HepG2 (cell line): ENCODE results near the gene EFNA4. TPM values are rescaled to one million over a fixed set of nuclear protein-coding genes. Genes with fewer than 3 reads are reported as not detected.

Source experiments
- ATAC-seq: fragments of 200-7000 bp; cut with Tn5 transposase; 3 replicates; pipeline ENCODE4 v1.9.1; 2020; ENCODE audit warnings: mild to moderate bottlenecking, moderate library complexity
- BruUV-seq: library from RNA; stranded (reverse); fragments of 400-500 nt; replicated peaks from 2 replicates; lab custom pipeline; 2021; lab: Mats Ljungman, UMichigan
- CTCF ChIA-PET: fragments of 300-600 bp; formaldehyde crosslinking; extraction: SDS; loops from one replicate; lab custom pipeline; 2021; ENCODE audit warnings: low total read pairs, inconsistent platforms, low intra/inter-chr PET ratio; lab: Yijun Ruan, JAX
- POLR2A ChIA-PET: fragments of 350-600 bp; sonication (Branson Sonifier 250); formaldehyde crosslinking; loops from one replicate; lab custom pipeline; 2020; ENCODE audit warnings: antibody characterized with exemption, inconsistent platforms; lab: Yijun Ruan, JAX
- DNase-seq: peaks from one replicate; pipeline ENCODE4 v3.0.0-alpha.2; 2015; ENCODE audit warnings: low spot score
- FAIRE-seq: peaks from 3 replicates; lab custom pipeline; 2011; peaks lifted over from hg19 to GRCh38; lab: Jason Lieb, UNC
- H2AFZ ChIP-seq: one replicate; pipeline ENCODE4 v1.6.1; 2011; ENCODE audit warnings: low read length, inconsistent platforms
- H3K27ac ChIP-seq: fragments of 300-600 bp; 3 replicates; pipeline ENCODE4 v1.8.0; 2011; ENCODE audit warnings: mixed run types, mild to moderate bottlenecking, mixed read lengths, low read length, inconsistent platforms; ENCODE audit not compliant: insufficient read depth; ENCODE audit errors: extremely low read length
- H3K27me3 ChIP-seq, 2 experiments: fragments of 200-600 bp in 1 of 2; 2 replicates in 1 of 2; 3 replicates in 1 of 2; pipeline versions ENCODE4 v1.6.0 to v1.8.0; 2011; ENCODE audit warnings: low read length in 2 of 2, mild to moderate bottlenecking in 2 of 2, moderate library complexity in 2 of 2, inconsistent platforms in 1 of 2; ENCODE audit not compliant: insufficient read depth in 2 of 2, control insufficient read depth in 1 of 2
- H3K36me3 ChIP-seq, 2 experiments: fragments of 200-600 bp in 1 of 2; replicated peaks in 1 of 2; 2 replicates in 1 of 2; 3 replicates in 1 of 2; pipeline versions ENCODE4 v1.5.1 to v1.8.0; 2011; ENCODE audit warnings: low read length in 2 of 2, inconsistent platforms in 1 of 2; ENCODE audit not compliant: insufficient read depth in 2 of 2, control insufficient read depth in 1 of 2
- H3K4me1 ChIP-seq: 2 replicates; pipeline ENCODE4 v1.5.1; 2012; ENCODE audit warnings: low read length, inconsistent platforms; ENCODE audit not compliant: insufficient read depth
- H3K4me2 ChIP-seq: 2 replicates; pipeline ENCODE4 v1.6.0; 2011; ENCODE audit warnings: low read depth, low read length, inconsistent platforms
- H3K4me3 ChIP-seq, 3 experiments: fragments of 200-600 bp in 1 of 3; sonication (generic), shearing (Covaris generic) in 1 of 3; replicated peaks in 1 of 3; 2 replicates each; pipeline ENCODE4 v1.5.1; 2011 to 2016; ENCODE audit warnings: low read length in 3 of 3, inconsistent platforms in 2 of 3, low read depth in 2 of 3, mild to moderate bottlenecking in 2 of 3, control low read depth in 1 of 3, mixed read lengths in 1 of 3; ENCODE audit not compliant: insufficient read depth in 1 of 3
- H3K79me2 ChIP-seq: one replicate; pipeline ENCODE4 v1.6.1; 2011; ENCODE audit warnings: low read length, inconsistent platforms; ENCODE audit not compliant: insufficient read depth
- H3K9ac ChIP-seq: 2 replicates; pipeline ENCODE4 v1.6.0; 2011; ENCODE audit warnings: mild to moderate bottlenecking, low read depth, low read length, inconsistent platforms; ENCODE audit not compliant: insufficient read depth
- H3K9me3 ChIP-seq: 2 replicates; pipeline ENCODE4 v1.5.1; 2012; ENCODE audit warnings: mild to moderate bottlenecking, low read length
- H4K20me1 ChIP-seq: 2 replicates; pipeline ENCODE4 v1.6.0; 2011; ENCODE audit warnings: inconsistent platforms, mild to moderate bottlenecking, low read length, moderate library complexity; ENCODE audit not compliant: insufficient read depth
- KDM5B ChIP-seq: sonication (generic); formaldehyde crosslinking; IDR thresholded peaks from 2 replicates; pipeline ENCODE4 v1.4.0; 2020; ENCODE audit warnings: missing genetic modification reagents, mild to moderate bottlenecking, borderline replicate concordance
- NR2F1 ChIP-seq, 2 experiments: fragments of 450-650 bp in 1 of 2; formaldehyde crosslinking in 1 of 2; IDR thresholded peaks; 2 replicates each; pipeline versions ENCODE4 v1.5.0 to v1.6.1; 2016 to 2020; ENCODE audit warnings: mild to moderate bottlenecking in 1 of 2, missing compliant biosample characterization in 1 of 2, missing genetic modification reagents in 1 of 2, moderate library complexity in 1 of 2
- SUZ12 ChIP-seq: fragments of 150-350 bp; IDR thresholded peaks from 2 replicates; pipeline ENCODE4 v1.6.1; 2014; ENCODE audit warnings: low read depth, low read length
- ZBTB7B ChIP-seq: sonication (generic); formaldehyde crosslinking; IDR thresholded peaks from 2 replicates; pipeline ENCODE4 v1.4.0; 2020; ENCODE audit warnings: missing genetic modification reagents
- ZMYM3 ChIP-seq: sonication (generic); formaldehyde crosslinking; IDR thresholded peaks from 2 replicates; pipeline ENCODE4 v1.5.1; 2020; ENCODE audit warnings: mild to moderate bottlenecking, missing genetic modification reagents
- ZNF274 ChIP-seq: sonication (generic); formaldehyde crosslinking; IDR thresholded peaks from 2 replicates; pipeline ENCODE4 v1.5.1; 2020; ENCODE audit warnings: mild to moderate bottlenecking, missing genetic modification reagents
- ZNF644 ChIP-seq: IDR thresholded peaks from 2 replicates; pipeline ENCODE4 v1.6.1; 2016; ENCODE audit warnings: low read depth
- ZNF747 ChIP-seq: sonication (generic); formaldehyde crosslinking; IDR thresholded peaks from 2 replicates; pipeline ENCODE4 v1.8.1; 2023; ENCODE audit warnings: missing genetic modification reagents, mild to moderate bottlenecking, borderline replicate concordance
- WGBS: methylation state at CpG from one replicate; pipeline ENCODE4 v1.1.6; 2017; ENCODE audit warnings: low lambda C conversion rate; 5-methylcytosine and 5-hydroxymethylcytosine counted together
- in situ Hi-C: cut with HindIII; loops from 2 replicates; pipeline ENCODE4 v1.10.0; 2017; ENCODE audit warnings: low pct_unique_long_range_greater_than_20kb; ENCODE audit not compliant: extremely low pct_ligation_motif_present
- intact Hi-C: fragments of 100-400 bp; cut with micrococcal nuclease; formaldehyde crosslinking; loops from one replicate; pipeline ENCODE4 v1.10.0; 2022; ENCODE audit not compliant: unreplicated experiment
- polyA plus RNA-seq, 8 experiments: library from polyadenylated mRNA; depleted of rRNA in 3 of 8; stranded (reverse) in 7 of 8; unstranded in 1 of 8; fragments of >200 nt; fragmentation: Illumina TruSeq in 4 of 8; extraction: Trizol in 4 of 8; gene quantifications; 2 replicates each; pipeline versions ENCODE4 v1.2.1 to v1.2.3, GENCODE V29; 2011 to 2016; ENCODE audit warnings: low read depth in 4 of 8, missing spikeins in 1 of 8, mixed read lengths in 1 of 8; ENCODE audit not compliant: insufficient read depth in 1 of 8
- total RNA-seq, 5 experiments: library from RNA; depleted of rRNA; stranded (reverse); fragments of >200 nt; fragmentation: Illumina TruSeq; extraction: Trizol; gene quantifications; 2 replicates each; pipeline ENCODE4 v1.2.3, GENCODE V29; 2016; ENCODE audit warnings: low read depth in 1 of 5
- TF ChIP-seq, protein P1 (sequence below): sonication (generic); IDR thresholded peaks from 2 replicates; pipeline ENCODE4 v1.6.1; 2016; ENCODE audit warnings: low read depth, borderline replicate concordance
- TF ChIP-seq, protein P2 (sequence below): sonication (generic); formaldehyde crosslinking; IDR thresholded peaks from 2 replicates; pipeline ENCODE4 v1.4.0; 2020; ENCODE audit warnings: missing genetic modification reagents

EFNA4 gene
- total and polyA plus RNA-seq, 2 of the 13 experiments (the other 11 are each of a cell fraction or from before 2014, with no cell fraction given) = 12.0 to 17.2 TPM

DNA sequence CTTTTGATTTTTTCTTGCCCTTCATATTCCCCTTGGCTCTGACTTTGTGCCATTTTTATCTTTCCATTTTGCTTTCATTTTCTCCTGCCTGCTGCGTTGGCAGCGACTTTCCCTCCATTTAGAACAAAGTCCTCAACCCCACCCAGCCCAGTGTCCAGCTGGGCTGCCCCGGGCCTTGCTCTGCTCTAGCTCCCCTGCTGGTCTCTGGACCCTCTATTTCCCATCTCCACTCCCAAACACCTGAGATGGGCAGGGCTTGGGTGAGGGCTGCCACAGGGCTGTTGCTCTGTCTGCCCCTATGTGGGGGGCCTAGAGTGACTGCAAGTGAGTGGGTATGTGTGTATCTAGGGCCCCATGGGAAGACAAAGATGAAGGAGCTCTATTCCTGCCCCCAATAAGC lies 19.7 kb upstream of the EFNA4 start (continued):
- TF ChIP-seq, protein P1, sequence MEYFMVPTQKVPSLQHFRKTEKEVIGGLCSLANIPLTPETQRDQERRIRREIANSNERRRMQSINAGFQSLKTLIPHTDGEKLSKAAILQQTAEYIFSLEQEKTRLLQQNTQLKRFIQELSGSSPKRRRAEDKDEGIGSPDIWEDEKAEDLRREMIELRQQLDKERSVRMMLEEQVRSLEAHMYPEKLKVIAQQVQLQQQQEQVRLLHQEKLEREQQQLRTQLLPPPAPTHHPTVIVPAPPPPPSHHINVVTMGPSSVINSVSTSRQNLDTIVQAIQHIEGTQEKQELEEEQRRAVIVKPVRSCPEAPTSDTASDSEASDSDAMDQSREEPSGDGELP = peak; percentile 82; the same call in 1 of the 2 replicates
- no peak for TF ChIP-seq NR2F1 (CRISPR knock-in tag; IDR thresholded peaks at IDR 0.05)
- peak; percentile 53; the same call in 1 of the 2 replicates for TF ChIP-seq ZMYM3 (CRISPR knock-in tag)
- no peak for TF ChIP-seq ZBTB7B (CRISPR knock-in tag)
- no peak for TF ChIP-seq SUZ12
- TF ChIP-seq ZNF644 (CRISPR knock-in tag) = 0 out of 2 replicates have a peak, but pooled peaks have one; percentile 12

DNA sequence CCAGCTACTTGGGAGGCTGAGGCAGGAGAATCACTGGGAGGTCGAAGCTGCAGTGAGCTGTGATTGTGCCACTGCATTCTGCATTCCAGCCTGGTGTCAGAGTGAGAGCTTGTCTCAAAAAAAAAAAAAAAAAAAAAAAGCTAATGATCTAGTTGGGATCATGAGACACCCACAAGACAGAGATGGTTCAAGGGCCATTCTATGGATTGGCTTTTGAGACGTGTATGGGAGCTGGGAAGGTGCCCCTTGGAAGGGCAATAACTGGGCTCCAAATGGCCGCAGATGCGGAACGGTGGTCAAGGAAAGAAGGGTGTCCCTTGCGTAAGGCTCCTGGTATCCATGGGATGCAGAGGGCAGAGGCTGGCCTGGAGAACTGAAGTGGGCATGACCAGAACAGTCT lies 19.2 kb upstream of the EFNA4 start:
- H3K9ac ChIP-seq = no peak overlapping the region
- in situ Hi-C loops (no loop called here), intact Hi-C loops (no loop called here)
- peak overlapping the region in 1 of 3 experiments; percentile 8; a peak in 1 of 6 replicates for H3K4me3 ChIP-seq
- no peak for DNase-seq
- BruUV-seq = no TSS peak
- no peak overlapping the region for H2AFZ ChIP-seq
- no peaks in the 10 kb centered on the region for H3K36me3 ChIP-seq
- H3K79me2 ChIP-seq = no peaks in the 10 kb centered on the region
- CTCF ChIA-PET = interaction anchor here (0.9 to 3.0 kb wide), 6 partner anchors 14 to 138 kb away, joined by 3 to 27 read pairs (median 4); no protein-coding TSS in a partner anchor
- TF ChIP-seq KDM5B (CRISPR knock-in tag) (0 out of 2 replicates have a peak, but pooled peaks have one; percentile 26), ZNF747 (CRISPR knock-in tag) (no peak), ZNF274 (CRISPR knock-in tag) (0 out of 2 replicates have a peak, but pooled peaks have one; percentile 48)
- TF ChIP-seq, protein P2, sequence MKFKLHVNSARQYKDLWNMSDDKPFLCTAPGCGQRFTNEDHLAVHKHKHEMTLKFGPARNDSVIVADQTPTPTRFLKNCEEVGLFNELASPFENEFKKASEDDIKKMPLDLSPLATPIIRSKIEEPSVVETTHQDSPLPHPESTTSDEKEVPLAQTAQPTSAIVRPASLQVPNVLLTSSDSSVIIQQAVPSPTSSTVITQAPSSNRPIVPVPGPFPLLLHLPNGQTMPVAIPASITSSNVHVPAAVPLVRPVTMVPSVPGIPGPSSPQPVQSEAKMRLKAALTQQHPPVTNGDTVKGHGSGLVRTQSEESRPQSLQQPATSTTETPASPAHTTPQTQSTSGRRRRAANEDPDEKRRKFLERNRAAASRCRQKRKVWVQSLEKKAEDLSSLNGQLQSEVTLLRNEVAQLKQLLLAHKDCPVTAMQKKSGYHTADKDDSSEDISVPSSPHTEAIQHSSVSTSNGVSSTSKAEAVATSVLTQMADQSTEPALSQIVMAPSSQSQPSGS = 0 out of 2 replicates have a peak, but pooled peaks have one; percentile 8
- 72% methylated on average over 6 of the region's 6 CpGs for WGBS
- FAIRE-seq = no peak
- POLR2A ChIA-PET = interaction anchor here (0.7 to 3.2 kb wide), 7 partner anchors 9 to 128 kb away, joined by 3 to 12 read pairs (median 4); partner anchors contain the start of gene KRTCAP2
- H4K20me1 ChIP-seq = no peaks in the 10 kb centered on the region
- H3K4me1 ChIP-seq = peaks cover 64% of the 10 kb centered on the region
- ATAC-seq = no peak
- no peak overlapping the region for H3K27ac ChIP-seq
- H3K9me3 ChIP-seq = no peaks in the 10 kb centered on the region
- H3K4me2 ChIP-seq = peak overlapping the region; percentile 65; the same call in 1 of the 2 replicates
- peaks cover 8 to 21% of the 10 kb centered on the region in 2 experiments for H3K27me3 ChIP-seq
